22Rv1 (cell line): ENCODE measurements around the gene RABGAP1L.

Source experiments
- ZFX ChIP-seq: fragments of 450-650 bp; IDR thresholded peaks from 2 replicates; pipeline ENCODE4 v1.6.1; 2017; ENCODE audit warnings: antibody characterized with exemption, borderline replicate concordance
- TF ChIP-seq, protein P1 (sequence below): fragments of 450-650 bp; IDR thresholded peaks from 2 replicates; pipeline ENCODE4 v1.5.1; 2017; ENCODE audit warnings: mild to moderate bottlenecking

DNA sequence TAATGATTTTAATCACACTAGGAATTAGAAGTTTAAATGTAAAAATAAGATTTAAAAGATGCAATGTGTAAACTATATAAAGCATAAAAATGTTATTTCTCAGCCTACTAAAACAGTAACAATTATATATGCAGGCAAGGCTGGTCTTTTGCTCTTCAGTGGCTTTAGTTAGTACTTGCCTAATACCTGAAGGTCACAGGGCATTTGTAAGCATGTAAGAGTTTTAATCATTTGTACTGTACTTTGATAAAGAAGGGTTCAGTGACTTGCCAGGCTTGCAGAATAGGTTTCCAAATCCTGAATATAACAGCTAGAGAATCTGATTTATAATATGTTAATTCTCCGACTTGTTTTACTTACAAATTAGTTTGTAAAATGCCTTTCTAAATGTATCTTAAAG lies 545.0 kb downstream of the RABGAP1L start:
- TF ChIP-seq, protein P1, sequence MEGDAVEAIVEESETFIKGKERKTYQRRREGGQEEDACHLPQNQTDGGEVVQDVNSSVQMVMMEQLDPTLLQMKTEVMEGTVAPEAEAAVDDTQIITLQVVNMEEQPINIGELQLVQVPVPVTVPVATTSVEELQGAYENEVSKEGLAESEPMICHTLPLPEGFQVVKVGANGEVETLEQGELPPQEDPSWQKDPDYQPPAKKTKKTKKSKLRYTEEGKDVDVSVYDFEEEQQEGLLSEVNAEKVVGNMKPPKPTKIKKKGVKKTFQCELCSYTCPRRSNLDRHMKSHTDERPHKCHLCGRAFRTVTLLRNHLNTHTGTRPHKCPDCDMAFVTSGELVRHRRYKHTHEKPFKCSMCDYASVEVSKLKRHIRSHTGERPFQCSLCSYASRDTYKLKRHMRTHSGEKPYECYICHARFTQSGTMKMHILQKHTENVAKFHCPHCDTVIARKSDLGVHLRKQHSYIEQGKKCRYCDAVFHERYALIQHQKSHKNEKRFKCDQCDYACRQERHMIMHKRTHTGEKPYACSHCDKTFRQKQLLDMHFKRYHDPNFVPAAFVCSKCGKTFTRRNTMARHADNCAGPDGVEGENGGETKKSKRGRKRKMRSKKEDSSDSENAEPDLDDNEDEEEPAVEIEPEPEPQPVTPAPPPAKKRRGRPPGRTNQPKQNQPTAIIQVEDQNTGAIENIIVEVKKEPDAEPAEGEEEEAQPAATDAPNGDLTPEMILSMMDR: no peak
- TF ChIP-seq ZFX: no peak
